Measurements from ENCODE around the gene SRBD1. TPM values are rescaled to one million over a fixed set of nuclear protein-coding genes. Genes with fewer than 3 reads are reported as not detected.

SRBD1 gene
- polyA plus RNA-seq, 3 donors: 5.8 to 9.2 (median 7.0) TPM

GRCh38 chr2:45345331-45346234 is 265.5 kb downstream of the SRBD1 start:
- Mint-ChIP-seq H3K36me3 (no peaks in the 10 kb centered on the region), H3K4me1 (no peaks in the 10 kb centered on the region), H3K27ac (peak overlapping the region in 1 of 7 donors; percentile 6), H3K4me3 (no peak overlapping the region), H3K27me3 (ENCODE audit: low read depth in 3 of 3) (peaks cover 3 to 13% (median 7%) of the 10 kb centered on the region in 3 donors), H3K9me3 (peaks cover 0 to 5% (median 2%) of the 10 kb centered on the region in 7 donors)
- Histone ChIP-seq H2AFZ (ENCODE audit: insufficient read depth, low read depth, low read length, poor library complexity, severe bottlenecking) (no peak overlapping the region), H3K27ac (ENCODE audit: low read depth in 1 of 2, low read length in 2 of 2) (no peak overlapping the region), H4K20me1 (ENCODE audit: insufficient read depth, low read length) (no peaks in the 10 kb centered on the region), H3K4me1 (ENCODE audit: control insufficient read depth in 1 of 2, insufficient read depth in 2 of 2, low read length in 2 of 2) (no peaks in the 10 kb centered on the region), H3K9me3 (replicated peaks in 1 of 2; ENCODE audit: control insufficient read depth in 1 of 2, insufficient read depth in 1 of 2, low read length in 2 of 2) (no peaks in the 10 kb centered on the region), H3K4me2 (replicated peaks; ENCODE audit: extremely low read depth, low read length, poor library complexity, severe bottlenecking) (no peak overlapping the region), H3K36me3 (replicated peaks in 1 of 2; ENCODE audit: control insufficient read depth in 1 of 2, insufficient read depth in 2 of 2, low read length in 2 of 2) (no peaks in the 10 kb centered on the region), H3K27me3 (ENCODE audit: control insufficient read depth in 2 of 2, insufficient read depth in 2 of 2, low read length in 2 of 2) (no peaks in the 10 kb centered on the region), H3K4me3 (replicated peaks in 1 of 3; ENCODE audit: low read depth in 2 of 3, low read length in 3 of 3) (no peak overlapping the region), H3K79me2 (ENCODE audit: insufficient read depth, low read length) (no peaks in the 10 kb centered on the region), H3K9ac (ENCODE audit: insufficient read depth, low read length, poor library complexity, severe bottlenecking) (no peak overlapping the region)
- no peak for DNase-seq
- TF ChIP-seq CTCF (IDR thresholded peaks at IDR 0.05): no peak
- WGBS (ENCODE audit: insufficient coverage): 69% methylated on average over 2 of the region's 8 CpGs
- intact Hi-C loops (cut with micrococcal nuclease): no loop called here

DNA sequence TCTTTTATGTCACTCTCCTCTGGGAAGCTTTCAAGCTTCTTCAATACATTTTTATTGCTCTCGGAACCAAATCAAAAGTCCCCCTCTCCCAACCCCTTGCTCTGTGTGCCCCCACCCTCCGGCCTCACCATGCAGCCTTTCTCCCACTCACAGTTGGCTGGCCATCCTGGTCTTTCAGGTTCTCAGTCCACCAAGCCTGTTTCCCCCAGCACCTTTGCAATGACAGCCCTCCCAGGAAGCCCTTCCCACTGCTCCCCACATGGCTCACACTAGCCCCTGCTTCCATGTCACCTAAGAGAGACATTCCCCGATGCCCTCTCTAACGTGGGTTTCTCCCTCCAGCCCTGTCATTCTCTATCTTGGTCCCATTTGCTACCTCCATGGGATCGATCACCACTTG is 266.6 kb downstream of the SRBD1 start:
- no peak for TF ChIP-seq CTCF (IDR thresholded peaks at IDR 0.05)
- H3K9me3 ChIP-seq (replicated peaks in 1 of 2; ENCODE audit: control insufficient read depth in 1 of 2, insufficient read depth in 1 of 2, low read length in 2 of 2): no peaks in the 10 kb centered on the region
- Mint-ChIP-seq H3K4me3 (no peak overlapping the region), H3K27me3 (ENCODE audit: low read depth in 3 of 3) (peaks cover 3 to 13% (median 7%) of the 10 kb centered on the region in 3 donors), H3K9me3 (peaks cover 0 to 5% (median 2%) of the 10 kb centered on the region in 7 donors), H3K27ac (no peak overlapping the region), H3K4me1 (no peaks in the 10 kb centered on the region), H3K36me3 (no peaks in the 10 kb centered on the region)
- H3K79me2 ChIP-seq (ENCODE audit: insufficient read depth, low read length): no peaks in the 10 kb centered on the region
- no peak overlapping the region for H3K4me2 ChIP-seq (replicated peaks; ENCODE audit: extremely low read depth, low read length, poor library complexity, severe bottlenecking)
- H3K27ac ChIP-seq (ENCODE audit: low read depth in 1 of 2, low read length in 2 of 2): no peak overlapping the region
- H2AFZ ChIP-seq (ENCODE audit: insufficient read depth, low read depth, low read length, poor library complexity, severe bottlenecking): no peak overlapping the region
- H3K27me3 ChIP-seq (ENCODE audit: control insufficient read depth in 2 of 2, insufficient read depth in 2 of 2, low read length in 2 of 2): no peaks in the 10 kb centered on the region
- H3K4me3 ChIP-seq (replicated peaks in 1 of 3; ENCODE audit: low read depth in 2 of 3, low read length in 3 of 3): no peak overlapping the region
- no peak for DNase-seq
- intact Hi-C loops (cut with micrococcal nuclease): no loop called here
- no peaks in the 10 kb centered on the region for H4K20me1 ChIP-seq (ENCODE audit: insufficient read depth, low read length)
- no peak overlapping the region for H3K9ac ChIP-seq (ENCODE audit: insufficient read depth, low read length, poor library complexity, severe bottlenecking)
- H3K36me3 ChIP-seq (replicated peaks in 1 of 2; ENCODE audit: control insufficient read depth in 1 of 2, insufficient read depth in 2 of 2, low read length in 2 of 2): no peaks in the 10 kb centered on the region
- WGBS (ENCODE audit: insufficient coverage): 60% methylated on average over 2 of the region's 5 CpGs
- H3K4me1 ChIP-seq (ENCODE audit: control insufficient read depth in 1 of 2, insufficient read depth in 2 of 2, low read length in 2 of 2): no peaks in the 10 kb centered on the region
